ENCODE results near the gene RNF152.

DNA sequence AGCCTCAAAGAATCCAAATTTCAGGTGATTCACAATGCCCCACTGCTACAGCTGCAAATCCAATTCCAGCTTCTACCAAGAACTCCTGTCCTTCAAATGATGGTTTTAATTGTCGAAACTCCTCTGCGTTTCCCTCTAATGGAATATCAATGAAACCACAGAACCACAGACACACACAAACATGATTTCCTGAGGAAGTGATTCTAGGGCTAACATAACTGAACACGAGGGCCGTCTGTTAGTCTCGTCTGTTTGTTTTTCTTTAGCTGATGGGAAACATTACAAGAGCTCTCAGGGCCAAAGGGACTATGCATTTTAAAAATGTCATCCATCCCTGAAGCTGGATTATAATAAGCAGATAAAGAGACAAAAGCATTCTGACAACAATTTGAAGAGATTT is 59.4 kb downstream of the RNF152 start:
- TF ChIP-seq EP300 (IDR thresholded peaks at IDR 0.05) (no peak), POLR2A (IDR thresholded peaks at IDR 0.05) (no peak)
- TF ChIP-seq, protein P1, sequence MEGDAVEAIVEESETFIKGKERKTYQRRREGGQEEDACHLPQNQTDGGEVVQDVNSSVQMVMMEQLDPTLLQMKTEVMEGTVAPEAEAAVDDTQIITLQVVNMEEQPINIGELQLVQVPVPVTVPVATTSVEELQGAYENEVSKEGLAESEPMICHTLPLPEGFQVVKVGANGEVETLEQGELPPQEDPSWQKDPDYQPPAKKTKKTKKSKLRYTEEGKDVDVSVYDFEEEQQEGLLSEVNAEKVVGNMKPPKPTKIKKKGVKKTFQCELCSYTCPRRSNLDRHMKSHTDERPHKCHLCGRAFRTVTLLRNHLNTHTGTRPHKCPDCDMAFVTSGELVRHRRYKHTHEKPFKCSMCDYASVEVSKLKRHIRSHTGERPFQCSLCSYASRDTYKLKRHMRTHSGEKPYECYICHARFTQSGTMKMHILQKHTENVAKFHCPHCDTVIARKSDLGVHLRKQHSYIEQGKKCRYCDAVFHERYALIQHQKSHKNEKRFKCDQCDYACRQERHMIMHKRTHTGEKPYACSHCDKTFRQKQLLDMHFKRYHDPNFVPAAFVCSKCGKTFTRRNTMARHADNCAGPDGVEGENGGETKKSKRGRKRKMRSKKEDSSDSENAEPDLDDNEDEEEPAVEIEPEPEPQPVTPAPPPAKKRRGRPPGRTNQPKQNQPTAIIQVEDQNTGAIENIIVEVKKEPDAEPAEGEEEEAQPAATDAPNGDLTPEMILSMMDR (IDR thresholded peaks at IDR 0.05) = no peak

Data from sigmoid colon (tissue), 4 donors.